DMS53 treated with DMSO at 0.1 percent for 48 hours (cell line): Measurements from ENCODE around the gene ZNF747.

Experiments used
- DNase-seq: peaks from one replicate; lab custom pipeline; 2025; ENCODE audit not compliant: unreplicated experiment; lab: John Stamatoyannopoulos, UW

The ZNF747 gene

DNA sequence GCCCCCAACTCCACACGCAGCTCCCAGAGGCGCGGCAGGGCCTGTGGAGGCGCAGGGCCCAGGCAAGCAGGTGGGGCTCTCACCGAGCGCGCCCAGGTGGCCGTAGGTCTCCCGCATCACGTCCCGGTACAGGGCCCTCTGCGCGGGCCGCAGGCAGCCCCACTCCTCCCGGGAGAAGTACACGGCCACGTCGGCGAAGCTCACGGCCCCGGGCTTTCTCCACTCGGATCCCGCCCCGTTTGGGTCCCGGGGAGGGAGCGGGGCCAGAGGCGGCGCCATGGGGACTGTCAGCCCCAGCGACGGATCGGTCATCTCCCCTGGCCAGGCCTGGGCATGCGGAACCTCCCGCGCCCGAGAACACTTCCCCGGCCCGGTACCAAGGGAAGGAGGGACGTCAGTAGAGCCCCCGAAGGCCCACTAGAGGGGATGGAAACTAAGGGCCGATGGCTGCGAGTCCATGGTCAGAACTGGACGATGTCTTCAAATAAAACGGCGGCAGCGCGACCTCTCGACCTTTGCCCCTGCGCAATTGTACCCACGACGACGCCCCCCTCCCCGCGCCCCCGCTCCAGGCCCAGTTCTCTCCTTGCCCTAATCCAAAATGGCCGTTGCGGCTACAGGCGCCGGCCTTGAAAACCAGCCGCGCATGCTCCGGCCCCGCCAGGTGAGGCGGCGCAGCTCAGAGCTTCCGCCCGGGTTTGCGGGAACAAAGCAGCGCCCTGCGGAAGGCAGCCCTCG is at the start of gene ZNF747:
TSS of gene ZNF747 (minus strand) at position 491 of the 738 bp plus-strand sequence. CDS start at position 312, 179 bp downstream.
- DNase-seq = peak; percentile 80

GRCh38 chr16:30582611-30583340 is 48.1 kb upstream of the ZNF747 start:
- DNase-seq = no peak

DNA sequence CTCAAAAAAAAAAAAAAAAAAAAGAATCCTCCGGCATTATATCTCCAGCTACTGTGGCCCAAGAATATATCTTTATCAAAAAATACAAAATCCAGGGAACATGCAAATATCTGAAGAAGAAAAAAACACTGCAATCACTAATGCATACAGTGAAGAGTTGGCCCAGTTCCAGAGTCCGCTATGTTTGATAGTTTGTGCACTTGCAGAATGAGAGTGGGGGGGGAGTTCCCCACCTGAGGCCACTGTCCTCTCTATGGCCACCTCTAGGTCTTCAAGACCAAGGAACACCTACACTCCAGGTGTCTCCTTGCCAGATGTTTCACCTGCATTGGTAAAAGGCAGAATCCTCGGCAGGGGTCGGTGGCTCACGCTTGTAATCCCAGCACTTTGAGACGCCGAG is 46.8 kb upstream of the ZNF747 start:
- no peak for DNase-seq

DNA sequence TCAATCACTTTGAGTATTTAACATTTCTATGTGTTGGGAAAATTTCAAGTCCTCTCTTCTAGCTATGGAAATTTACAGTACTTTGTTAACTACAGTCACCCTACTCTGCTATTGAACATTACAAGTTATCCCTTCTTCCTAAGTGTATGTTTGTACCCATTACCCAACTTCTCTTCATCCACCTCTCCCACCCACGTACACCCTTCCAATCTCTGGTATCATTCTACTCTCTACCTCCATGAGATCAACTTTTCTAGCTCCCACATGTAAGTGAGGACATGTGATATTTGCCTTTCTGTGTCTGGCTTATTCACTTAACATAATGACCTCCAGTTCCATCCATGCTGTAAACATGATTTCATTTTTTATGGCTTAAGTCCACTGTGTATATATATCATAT is 40.0 kb upstream of the ZNF747 start:
- DNase-seq = no peak

GRCh38 chr16:30571445-30572322 is 37.0 kb upstream of the ZNF747 start, which contains the start of gene ZNF688:
Gene ZNF688, minus strand, starts transcription at chr16:30571714. Its CDS starts 85 bp downstream, at chr16:30571629.
- peak; percentile 84 for DNase-seq

GRCh38 chr16:30570636-30571444 is 36.2 kb upstream of the ZNF747 start:
- peak; percentile 21 for DNase-seq

GRCh38 chr16:30569746-30570635 is 35.3 kb upstream of the ZNF747 start:
- DNase-seq = no peak

GRCh38 chr16:30569281-30569680 is 34.6 kb upstream of the ZNF747 start:
- no peak for DNase-seq

DNA sequence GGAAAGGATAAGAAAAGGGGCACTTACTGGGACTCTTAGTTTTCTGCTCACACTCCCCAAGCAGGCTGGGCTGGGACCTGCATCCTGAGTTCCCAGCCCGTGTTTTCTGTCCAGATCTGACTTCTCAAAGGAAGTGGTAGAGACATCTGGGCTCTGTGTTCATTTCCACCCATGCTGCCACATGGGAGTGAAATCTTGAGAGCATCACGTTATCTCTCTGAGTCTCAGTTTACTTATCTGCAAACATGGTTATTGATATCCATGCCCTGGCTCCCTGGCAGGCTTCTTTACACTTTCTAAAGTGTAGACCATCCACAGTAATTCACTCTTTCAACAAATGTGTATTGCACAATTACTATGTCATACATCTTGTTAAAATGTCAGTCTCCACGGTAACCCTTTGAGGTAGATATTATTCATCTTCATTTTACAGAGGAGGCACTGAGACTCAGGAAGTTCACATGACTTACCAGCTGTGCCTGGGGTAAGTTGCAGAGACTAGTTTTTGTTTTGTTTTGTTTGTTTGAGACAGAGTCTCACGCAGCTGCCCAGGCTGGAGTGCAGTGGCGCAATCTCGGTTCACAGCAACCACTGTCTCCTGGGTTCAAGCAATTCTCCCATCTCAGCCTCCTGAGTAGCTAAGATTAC is 33.5 kb upstream of the ZNF747 start:
- no peak for DNase-seq

GRCh38 chr16:30567160-30567990 is 32.7 kb upstream of the ZNF747 start:
- no peak for DNase-seq

DNA sequence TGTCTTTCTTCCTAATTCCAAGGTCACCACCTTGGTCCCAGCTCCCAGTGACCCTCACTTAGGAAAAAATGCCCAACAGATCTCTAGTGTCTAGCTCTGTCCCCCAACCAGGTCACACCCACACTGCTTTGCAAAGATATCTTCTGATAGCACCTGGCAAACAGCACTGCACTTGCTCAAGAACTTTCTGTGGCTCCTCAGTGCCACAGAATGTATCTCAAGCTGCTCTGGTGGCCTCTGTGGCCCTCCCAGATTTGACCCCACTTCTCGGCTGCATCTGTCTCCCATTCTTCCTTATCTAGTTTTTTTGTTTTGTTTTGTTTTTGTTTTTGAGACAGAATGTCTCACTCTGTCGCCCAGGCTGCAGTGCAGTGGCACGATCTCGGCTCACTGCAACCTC is 31.9 kb upstream of the ZNF747 start:
- DNase-seq = no peak

DNA sequence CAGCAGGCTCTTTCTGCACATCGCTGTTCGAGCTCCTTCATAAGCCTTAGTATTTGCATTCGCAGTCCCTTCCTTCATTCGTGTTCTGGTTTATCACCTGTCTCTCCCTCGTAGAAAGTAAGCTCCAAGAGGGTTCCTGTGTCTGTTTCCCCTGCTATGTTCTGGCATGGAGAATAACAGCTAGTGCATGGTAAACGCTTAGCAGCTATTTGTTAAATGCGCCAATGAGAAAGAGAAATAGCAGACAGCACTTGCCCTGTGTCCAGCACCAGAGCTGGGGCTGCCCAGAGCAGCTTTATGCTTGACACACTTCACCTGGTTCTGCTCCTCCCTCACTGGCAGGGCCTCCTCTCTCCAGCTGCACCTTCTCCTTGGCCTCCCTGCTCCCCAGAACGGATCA is 31.3 kb upstream of the ZNF747 start:
- no peak for DNase-seq

DNA sequence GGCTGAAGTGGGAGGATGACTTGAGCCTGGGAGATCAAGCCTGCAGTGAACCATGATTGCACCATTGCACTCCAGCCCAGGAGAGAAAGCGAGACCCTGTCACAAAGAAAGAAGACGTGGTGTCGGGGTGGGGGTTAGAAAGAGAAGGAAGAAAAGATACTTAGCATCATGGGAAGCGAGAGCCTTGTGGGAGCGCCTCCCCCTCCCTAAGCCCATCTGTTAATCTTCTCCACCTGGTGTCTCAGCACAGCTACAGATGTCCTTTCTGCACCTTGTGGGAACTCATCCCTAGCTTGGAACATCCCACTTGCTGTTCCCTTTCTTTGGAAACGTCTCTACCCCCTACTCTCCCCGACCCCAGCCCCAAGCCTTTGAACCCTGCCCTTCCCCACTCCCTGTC is 30.9 kb upstream of the ZNF747 start:
- no peak for DNase-seq

DNA sequence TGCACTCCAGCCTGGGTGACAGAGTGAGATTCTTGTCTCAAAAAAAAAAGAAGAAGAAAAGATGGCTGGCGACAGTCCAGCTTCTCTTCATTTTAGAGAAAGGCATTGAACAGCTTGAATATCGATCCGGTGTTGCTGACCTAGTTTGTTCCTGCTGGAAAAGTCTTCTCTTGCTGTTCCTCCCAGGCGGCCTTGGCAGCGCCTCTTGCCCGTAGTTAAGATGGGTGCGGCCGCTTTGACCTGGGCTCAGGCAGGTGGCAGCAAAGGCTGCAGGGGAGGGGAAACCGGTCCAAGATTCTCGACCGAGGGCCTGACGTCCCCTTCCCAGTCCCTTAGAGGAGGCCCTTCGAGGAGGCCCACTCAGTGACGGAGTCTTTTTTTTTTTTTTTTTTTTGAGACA is 27.4 kb upstream of the ZNF747 start:
- DNase-seq = peak; percentile 2

- no peak for DNase-seq
Observed at GRCh38 chr16:30561089-30561816, 26.6 kb upstream of the ZNF747 start.

DNA sequence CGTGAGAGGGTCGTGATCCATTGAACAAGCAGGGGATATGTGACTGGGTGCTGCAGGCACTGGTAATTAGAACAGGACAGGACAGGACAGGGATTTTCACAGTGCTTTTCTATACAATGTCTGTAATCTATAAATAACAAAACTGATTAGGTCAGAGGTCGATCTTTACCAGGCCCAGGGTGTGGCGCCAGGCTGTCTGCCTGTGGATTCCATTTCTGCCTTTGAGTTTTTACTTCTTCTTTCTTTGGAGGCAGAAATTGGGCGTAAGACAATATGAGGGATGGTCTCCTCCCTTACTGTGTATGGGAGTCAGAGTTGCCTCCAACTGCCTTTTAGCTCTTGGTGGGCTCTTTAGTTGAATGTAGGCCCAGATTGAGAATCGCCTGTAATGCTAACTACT is 25.0 kb upstream of the ZNF747 start:
- DNase-seq = no peak

GRCh38 chr16:30558789-30559377 is 24.2 kb upstream of the ZNF747 start:
- no peak for DNase-seq
